IMR-90 (cell line): ENCODE measurements around the gene SLC44A5. TPM values are rescaled to one million over a fixed set of nuclear protein-coding genes. Genes with fewer than 3 reads are reported as not detected.

Experiments used
- ATAC-seq: fragments of 200-7000 bp; cut with Tn5 transposase; 2 replicates; pipeline ENCODE4 v1.9.1; 2020; ENCODE audit warnings: low read depth, mild to moderate bottlenecking, moderate library complexity
- BruUV-seq: library from RNA; stranded (reverse); fragments of 400-500 nt; replicated peaks from 2 replicates; lab custom pipeline; 2021; lab: Mats Ljungman, UMichigan
- CTCF ChIA-PET: fragments of 300-600 bp; formaldehyde crosslinking; extraction: SDS; loops from one replicate; lab custom pipeline; 2021; ENCODE audit warnings: antibody characterized with exemption; lab: Yijun Ruan, JAX
- POLR2A ChIA-PET: fragments of 300-600 bp; sonication (Branson Sonifier 250); formaldehyde crosslinking; loops from one replicate; lab custom pipeline; 2022; ENCODE audit warnings: antibody characterized with exemption; ENCODE audit not compliant: unreplicated experiment; lab: Charles Lee
- DNase-seq: peaks from one replicate; pipeline ENCODE4 v3.0.0; 2013
- H2AFZ ChIP-seq: replicated peaks from 2 replicates; pipeline ENCODE3; 2013; ENCODE audit warnings: low read length, mild to moderate bottlenecking; ENCODE audit not compliant: poor library complexity
- H2AK5ac ChIP-seq: 2 replicates; pipeline ENCODE4 v1.6.1; 2013; ENCODE audit warnings: low read depth, low read length, inconsistent platforms
- H2AK9ac ChIP-seq: replicated peaks from 2 replicates; pipeline ENCODE3; 2013; ENCODE audit warnings: mild to moderate bottlenecking, low read depth, low read length, moderate library complexity; ENCODE audit not compliant: poor library complexity
- H2BK120ac ChIP-seq: 2 replicates; pipeline ENCODE4 v1.6.1; 2013; ENCODE audit warnings: low read depth, low read length, inconsistent platforms
- H2BK15ac ChIP-seq: 3 replicates; pipeline ENCODE4 v1.6.1; 2013; ENCODE audit warnings: low read depth, low read length, inconsistent platforms
- H2BK20ac ChIP-seq: 2 replicates; pipeline ENCODE4 v1.6.1; 2013; ENCODE audit warnings: low read depth, mild to moderate bottlenecking, inconsistent platforms, low read length, moderate library complexity
- H2BK5ac ChIP-seq: 2 replicates; pipeline ENCODE4 v1.6.1; 2013; ENCODE audit warnings: mild to moderate bottlenecking, low read depth, low read length, inconsistent platforms; ENCODE audit not compliant: poor library complexity, severe bottlenecking
- H3K14ac ChIP-seq: replicated peaks from 2 replicates; pipeline ENCODE4 v1.6.1; 2013; ENCODE audit warnings: low read depth, low read length, inconsistent platforms
- H3K18ac ChIP-seq: 2 replicates; pipeline ENCODE4 v1.6.1; 2013; ENCODE audit warnings: low read depth, low read length, control low read depth
- H3K23ac ChIP-seq: 2 replicates; pipeline ENCODE4 v1.6.1; 2013; ENCODE audit warnings: low read depth, low read length, inconsistent platforms
- H3K27ac ChIP-seq: 2 replicates; pipeline ENCODE4 v1.5.1; 2013; ENCODE audit warnings: mild to moderate bottlenecking, control low read depth, low read length; ENCODE audit not compliant: insufficient read depth
- H3K27me3 ChIP-seq: 2 replicates; pipeline ENCODE4 v1.6.1; 2013; ENCODE audit warnings: low read length; ENCODE audit not compliant: control insufficient read depth, insufficient read depth
- H3K36me3 ChIP-seq: 2 replicates; pipeline ENCODE4 v1.6.1; 2013; ENCODE audit warnings: low read length, mixed read lengths; ENCODE audit not compliant: control insufficient read depth, insufficient read depth
- H3K4ac ChIP-seq: 2 replicates; pipeline ENCODE4 v1.6.1; 2013; ENCODE audit warnings: low read depth, low read length, inconsistent platforms
- H3K4me1 ChIP-seq: 2 replicates; pipeline ENCODE4 v1.6.1; 2013; ENCODE audit warnings: low read length, mixed read lengths; ENCODE audit not compliant: control insufficient read depth, insufficient read depth
- H3K4me2 ChIP-seq: 2 replicates; pipeline ENCODE4 v1.6.1; 2013; ENCODE audit warnings: low read depth, mild to moderate bottlenecking, control low read depth, low read length, moderate library complexity
- H3K4me3 ChIP-seq: 2 replicates; pipeline ENCODE4 v1.5.1; 2013; ENCODE audit warnings: low read depth, mild to moderate bottlenecking, control low read depth, low read length, moderate library complexity; ENCODE audit not compliant: insufficient read depth
- H3K56ac ChIP-seq: 2 replicates; pipeline ENCODE4 v1.6.1; 2013; ENCODE audit warnings: low read length, inconsistent platforms; ENCODE audit not compliant: insufficient read depth; ENCODE audit errors: extremely low read depth
- H3K79me1 ChIP-seq, 2 experiments: 2 replicates each; pipeline ENCODE4 v1.6.1; 2013; ENCODE audit warnings: low read length in 2 of 2, inconsistent platforms in 1 of 2, low read depth in 1 of 2
- H3K9ac ChIP-seq: 2 replicates; pipeline ENCODE4 v1.6.1; 2013; ENCODE audit warnings: low read depth, low read length, control low read depth
- H3K9me1 ChIP-seq: 2 replicates; pipeline ENCODE4 v1.6.1; 2013; ENCODE audit warnings: low read length, inconsistent platforms; ENCODE audit not compliant: insufficient read depth
- H3K9me3 ChIP-seq: 2 replicates; pipeline ENCODE4 v1.6.1; 2013; ENCODE audit warnings: low read length; ENCODE audit not compliant: control insufficient read depth, insufficient read depth
- H4K20me1 ChIP-seq: 2 replicates; pipeline ENCODE4 v1.6.1; 2013; ENCODE audit warnings: low read length, inconsistent platforms; ENCODE audit not compliant: insufficient read depth
- H4K5ac ChIP-seq: 2 replicates; pipeline ENCODE4 v1.6.1; 2013; ENCODE audit warnings: mild to moderate bottlenecking, low read depth, low read length, control low read depth
- H4K8ac ChIP-seq, 2 experiments: 2 replicates each; pipeline ENCODE4 v1.6.1; 2013; ENCODE audit warnings: low read depth in 2 of 2, low read length in 2 of 2, control low read depth in 1 of 2, inconsistent platforms in 1 of 2
- H4K91ac ChIP-seq: 2 replicates; pipeline ENCODE4 v1.6.1; 2013; ENCODE audit warnings: low read depth, low read length, inconsistent platforms; ENCODE audit not compliant: insufficient read depth
- BHLHE40 ChIP-seq: fragments of 150-350 bp; IDR thresholded peaks from 2 replicates; pipeline ENCODE4 v1.6.1; 2016; ENCODE audit warnings: mild to moderate bottlenecking, low read depth, low read length
- CEBPB ChIP-seq: IDR thresholded peaks from 2 replicates; pipeline ENCODE4 v1.6.1; 2012; ENCODE audit warnings: low read depth, low read length, improper control_type of control experiment
- CHD1 ChIP-seq: IDR thresholded peaks from 2 replicates; pipeline ENCODE4 v1.6.1; 2012; ENCODE audit warnings: low read depth, low read length, improper control_type of control experiment
- CTCF ChIP-seq: conservative IDR thresholded peaks from 2 replicates; pipeline ENCODE4 v1.5.1; 2012; ENCODE audit warnings: mild to moderate bottlenecking, low read depth, low read length, improper control_type of control experiment
- ELK1 ChIP-seq: fragments of 150-350 bp; IDR thresholded peaks from 2 replicates; pipeline ENCODE4 v1.6.1; 2016; ENCODE audit warnings: low read depth, mild to moderate bottlenecking, low read length, moderate library complexity, borderline replicate concordance
- FOS ChIP-seq: fragments of 150-350 bp; IDR thresholded peaks from 2 replicates; pipeline ENCODE4 v1.6.1; 2016; ENCODE audit warnings: low read depth, low read length
- MAFK ChIP-seq: IDR thresholded peaks from 2 replicates; pipeline ENCODE4 v1.6.1; 2012; ENCODE audit warnings: low read depth, low read length, improper control_type of control experiment
- MAZ ChIP-seq: IDR thresholded peaks from 2 replicates; pipeline ENCODE4 v1.6.1; 2012; ENCODE audit warnings: low read depth, mild to moderate bottlenecking, low read length, improper control_type of control experiment, moderate library complexity, borderline replicate concordance
- MXI1 ChIP-seq: IDR thresholded peaks from 2 replicates; pipeline ENCODE4 v1.6.1; 2012; ENCODE audit warnings: low read depth, mild to moderate bottlenecking, low read length, moderate library complexity, borderline replicate concordance
- NFE2L2 ChIP-seq: fragments of 150-350 bp; IDR thresholded peaks from 2 replicates; pipeline ENCODE4 v1.6.1; 2016; ENCODE audit warnings: low read depth, mild to moderate bottlenecking, low read length
- POLR2A ChIP-seq: IDR thresholded peaks from 2 replicates; pipeline ENCODE4 v1.6.1; 2012; ENCODE audit warnings: mild to moderate bottlenecking, low read depth, low read length
- RAD21 ChIP-seq: IDR thresholded peaks from 2 replicates; pipeline ENCODE4 v1.6.1; 2012; ENCODE audit warnings: low read length, improper control_type of control experiment
- RCOR1 ChIP-seq: IDR thresholded peaks from 2 replicates; pipeline ENCODE4 v1.6.1; 2012; ENCODE audit warnings: mild to moderate bottlenecking, low read length, improper control_type of control experiment; ENCODE audit not compliant: insufficient replicate concordance
- RFX5 ChIP-seq: IDR thresholded peaks from 2 replicates; pipeline ENCODE4 v1.8.0; 2012; ENCODE audit warnings: low read depth, mild to moderate bottlenecking, low read length, moderate library complexity
- SMC3 ChIP-seq: fragments of 150-350 bp; IDR thresholded peaks from 2 replicates; pipeline ENCODE4 v1.6.1; 2016; ENCODE audit warnings: low read depth, mild to moderate bottlenecking, antibody characterized with exemption, low read length, moderate library complexity
- USF2 ChIP-seq: fragments of 150-350 bp; IDR thresholded peaks from 2 replicates; pipeline ENCODE4 v1.6.1; 2017; ENCODE audit warnings: mild to moderate bottlenecking, antibody characterized with exemption, low read length, low read depth
- WGBS, 2 experiments: methylation state at CpG; one replicate each; pipeline versions ENCODE4 v1.1.5 to v1.1.7; 2013; ENCODE audit warnings: missing lambda C conversion rate in 2 of 2; ENCODE audit not compliant: insufficient read length in 1 of 2; ENCODE audit errors: extremely low coverage in 2 of 2; 5-methylcytosine and 5-hydroxymethylcytosine counted together
- dilution Hi-C: fragments of 300-500 bp; cut with HindIII; formaldehyde crosslinking; loops from one replicate; pipeline ENCODE4 v1.14.3; 2018; ENCODE audit warnings: low sequenced_read_pairs; ENCODE audit not compliant: unreplicated experiment
- in situ Hi-C: fragments of 300-500 bp; cut with MboI; formaldehyde crosslinking; loops from 3 replicates; pipeline ENCODE4 v1.14.3; 2019; ENCODE audit warnings: low sequenced_read_pairs, inconsistent platforms, mixed read lengths
- intact Hi-C: fragments of 100-400 bp; cut with micrococcal nuclease; formaldehyde crosslinking; loops from 2 replicates; pipeline ENCODE4 v1.10.0; 2022
- polyA plus RNA-seq, 3 experiments: library from polyadenylated mRNA; depleted of rRNA; stranded (reverse); fragments of >200 nt; gene quantifications; 2 replicates each; pipeline ENCODE4 v1.2.3, GENCODE V29; 2012; ENCODE audit warnings: low replicate concordance in 1 of 3
- total RNA-seq: library from RNA; depleted of rRNA; stranded (reverse); fragments of >200 nt; gene quantifications from 2 replicates; pipeline ENCODE4 v1.2.3, GENCODE V29; 2012

SLC44A5 gene
- total and polyA plus RNA-seq, 2 of the 4 experiments (the other 2 are of a cell fraction), result under 0.01 TPM; not detected in 1

- Histone ChIP-seq H4K20me1 (no peaks in the 10 kb centered on the region), H3K36me3 (no peaks in the 10 kb centered on the region), H3K79me1 (no peaks in the 10 kb centered on the region), H3K9me3 (no peaks in the 10 kb centered on the region), H2AK5ac (no peak overlapping the region), H2BK120ac (no peak overlapping the region), H3K18ac (no peak overlapping the region), H2AK9ac (no peak overlapping the region), H3K9ac (no peak overlapping the region), H3K4ac (no peak overlapping the region), H3K4me1 (no peaks in the 10 kb centered on the region), H3K27ac (no peak overlapping the region), H3K14ac (no peak overlapping the region), H4K8ac (no peak overlapping the region), H3K56ac (no peak overlapping the region), H4K91ac (no peak overlapping the region), H2BK20ac (no peak overlapping the region), H3K4me2 (no peak overlapping the region), H2AFZ (no peak overlapping the region), H4K5ac (no peak overlapping the region), H3K27me3 (no peaks in the 10 kb centered on the region), H2BK15ac (no peak overlapping the region), H3K9me1 (no peaks in the 10 kb centered on the region), H2BK5ac (no peak overlapping the region), H3K23ac (no peak overlapping the region), H3K4me3 (no peak overlapping the region)
- TF ChIP-seq FOS, result no peak
- no peak for TF ChIP-seq RFX5
- TF ChIP-seq ELK1, result no peak
- TF ChIP-seq CEBPB, result no peak
- no peak for TF ChIP-seq MXI1
- no peak for TF ChIP-seq SMC3
- TF ChIP-seq BHLHE40, result no peak
- no peak for TF ChIP-seq USF2
- TF ChIP-seq NFE2L2, result no peak
- no peak for TF ChIP-seq MAFK
- no peak for TF ChIP-seq POLR2A
- no peak for TF ChIP-seq RCOR1
- no peak for TF ChIP-seq RAD21
- no peak for TF ChIP-seq MAZ
- TF ChIP-seq CTCF, result no peak
- no peak for TF ChIP-seq CHD1
- BruUV-seq, result no TSS peak
- dilution Hi-C loops, result no loop called here
- in situ Hi-C loops, result no loop called here
- intact Hi-C loops, result no loop called here
- ChIA-PET CTCF (no interaction called here), POLR2A (no interaction called here)
- WGBS, 2 experiments, result no CpG with 5 or more reads among the region's 1 CpG
- ATAC-seq (no peak), DNase-seq (no peak)
These were observed 56.0 kb downstream of the SLC44A5 start for GRCh38 chr1:75554870-75555269.
